ENCODE data around the gene TXK. TPM values are rescaled to one million over a fixed set of nuclear protein-coding genes. Genes with fewer than 3 reads are reported as not detected.

Gene TXK
- total RNA-seq, 4 donors from 2014 or later = 2.6 to 10.0 (median 6.8) TPM

DNA sequence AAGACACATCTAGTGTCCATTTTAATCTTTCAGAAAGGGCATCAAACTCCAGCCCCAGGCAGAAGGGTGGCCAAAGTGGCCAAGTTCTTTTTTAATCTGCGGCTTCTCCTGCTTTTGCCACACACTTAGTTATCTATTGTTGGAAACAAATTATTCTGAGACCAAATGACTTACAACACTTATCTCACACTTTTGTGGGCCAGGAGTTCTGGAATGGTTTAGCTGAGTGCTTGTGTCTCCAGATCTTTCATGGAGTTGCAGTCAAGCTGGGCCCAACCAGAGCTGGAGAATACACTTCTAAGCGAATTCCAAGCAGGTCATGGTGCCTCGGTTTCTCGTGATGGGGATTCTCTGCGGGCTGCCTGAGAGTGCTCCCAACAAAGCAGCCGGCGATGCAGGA lies 4.0 kb downstream of the TXK start:
- intact Hi-C loops (cut with DNase I; ENCODE audit: low total_unique reads) = no loop called here
- H3K27ac ChIP-seq = peak overlapping the region in 1 of 4 donors; percentile 15

GRCh38 chr4:48129307-48130014 lies 4.6 kb downstream of the TXK start:
- no peaks in the 10 kb centered on the region for H3K9me3 ChIP-seq
- peak overlapping the region in 2 of 4 donors; percentile 15 to 18 for H3K27ac ChIP-seq
- peak; percentile 52 for DNase-seq
- WGBS, 2 donors (ENCODE audit: low coverage in 1 of 2) = 40 to 42% methylated on average over 9 of the region's 9 CpGs
- no peaks in the 10 kb centered on the region for H3K27me3 ChIP-seq
- TF ChIP-seq EP300 (IDR thresholded peaks at IDR 0.05; ENCODE audit: low read depth) = no peak
- TF ChIP-seq POLR2A (IDR thresholded peaks at IDR 0.05) = no peak
- TF ChIP-seq, protein P1, sequence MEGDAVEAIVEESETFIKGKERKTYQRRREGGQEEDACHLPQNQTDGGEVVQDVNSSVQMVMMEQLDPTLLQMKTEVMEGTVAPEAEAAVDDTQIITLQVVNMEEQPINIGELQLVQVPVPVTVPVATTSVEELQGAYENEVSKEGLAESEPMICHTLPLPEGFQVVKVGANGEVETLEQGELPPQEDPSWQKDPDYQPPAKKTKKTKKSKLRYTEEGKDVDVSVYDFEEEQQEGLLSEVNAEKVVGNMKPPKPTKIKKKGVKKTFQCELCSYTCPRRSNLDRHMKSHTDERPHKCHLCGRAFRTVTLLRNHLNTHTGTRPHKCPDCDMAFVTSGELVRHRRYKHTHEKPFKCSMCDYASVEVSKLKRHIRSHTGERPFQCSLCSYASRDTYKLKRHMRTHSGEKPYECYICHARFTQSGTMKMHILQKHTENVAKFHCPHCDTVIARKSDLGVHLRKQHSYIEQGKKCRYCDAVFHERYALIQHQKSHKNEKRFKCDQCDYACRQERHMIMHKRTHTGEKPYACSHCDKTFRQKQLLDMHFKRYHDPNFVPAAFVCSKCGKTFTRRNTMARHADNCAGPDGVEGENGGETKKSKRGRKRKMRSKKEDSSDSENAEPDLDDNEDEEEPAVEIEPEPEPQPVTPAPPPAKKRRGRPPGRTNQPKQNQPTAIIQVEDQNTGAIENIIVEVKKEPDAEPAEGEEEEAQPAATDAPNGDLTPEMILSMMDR (IDR thresholded peaks at IDR 0.05) = no peak
- no peak for TF ChIP-seq POLR2AphosphoS5 (IDR thresholded peaks at IDR 0.05)
- H3K4me1 ChIP-seq = peaks cover 0 to 26% (median 15%) of the 10 kb centered on the region in 4 donors
- in situ Hi-C loops (cut with MboI; ENCODE audit: low pct_ligation_motif_present in 1 of 4, low pct_unique_long_range_greater_than_20kb in 1 of 4, low sequenced_read_pairs in 3 of 4) (loop anchor here in 1 of 4 donors (10.0 kb wide), 1 partner anchor 165 kb away; no protein-coding TSS in a partner anchor), intact Hi-C loops (cut with DNase I; ENCODE audit: low total_unique reads) (no loop called here)
- no peak overlapping the region for H3K4me3 ChIP-seq
- no peaks in the 10 kb centered on the region for H3K36me3 ChIP-seq

More for the DNA sequence above, 4.0 kb downstream of the TXK start:
- TF ChIP-seq EP300 (IDR thresholded peaks at IDR 0.05; ENCODE audit: low read depth) (no peak), POLR2A (IDR thresholded peaks at IDR 0.05) (no peak), POLR2AphosphoS5 (IDR thresholded peaks at IDR 0.05) (no peak)
- TF ChIP-seq, protein P1 (IDR thresholded peaks at IDR 0.05) = no peak
- Histone ChIP-seq H3K36me3 (no peaks in the 10 kb centered on the region), H3K9me3 (no peaks in the 10 kb centered on the region), H3K27me3 (no peaks in the 10 kb centered on the region), H3K4me1 (peaks cover 0 to 26% (median 15%) of the 10 kb centered on the region in 4 donors), H3K4me3 (no peak overlapping the region)
- in situ Hi-C loops (cut with MboI; ENCODE audit: low pct_ligation_motif_present in 1 of 4, low pct_unique_long_range_greater_than_20kb in 1 of 4, low sequenced_read_pairs in 3 of 4) = loop anchor here in 1 of 4 donors (10.0 kb wide), 1 partner anchor 165 kb away; no protein-coding TSS in a partner anchor
- DNase-seq = no peak
- WGBS, 2 donors (ENCODE audit: low coverage in 1 of 2) = 97 to 100% methylated on average over 1 to 7 of the region's 7 CpGs

DNA sequence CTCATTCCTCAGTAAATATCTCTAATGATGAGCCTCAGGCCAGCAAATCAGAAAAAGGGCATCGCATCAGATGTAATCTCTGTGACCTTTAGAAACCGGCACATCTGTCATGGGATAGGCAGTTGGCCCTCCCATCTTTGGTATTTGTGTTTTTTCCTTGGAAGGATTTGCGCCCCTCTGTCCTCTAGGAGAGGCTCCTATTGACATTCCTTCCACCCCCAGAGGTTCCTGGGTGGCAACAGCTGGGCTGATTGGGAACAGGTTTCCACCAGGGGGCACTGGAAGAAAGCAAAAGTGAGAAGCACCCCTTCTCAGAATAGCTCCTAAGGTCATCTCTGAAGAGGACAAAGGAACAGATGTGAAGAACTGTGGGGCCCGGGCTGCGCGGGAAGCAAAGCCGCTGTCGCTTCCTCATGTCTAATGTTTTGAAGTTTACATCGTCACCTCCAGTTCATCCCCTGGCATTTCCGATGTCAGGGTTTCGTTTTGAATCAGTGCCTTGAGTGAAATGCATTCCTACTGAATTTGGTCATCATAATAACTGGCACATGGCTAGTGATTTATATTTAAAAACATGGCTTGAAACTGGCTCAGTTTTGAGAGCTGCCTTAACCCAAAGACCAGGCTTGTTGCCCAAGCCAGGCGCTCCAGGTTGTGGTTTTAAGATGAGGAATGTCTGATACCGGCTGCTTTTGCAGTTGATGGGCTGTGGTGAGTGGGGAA lies 6.2 kb downstream of the TXK start:
- Histone ChIP-seq H3K9me3 (no peaks in the 10 kb centered on the region), H3K36me3 (no peaks in the 10 kb centered on the region), H3K4me1 (peaks cover 0 to 26% (median 15%) of the 10 kb centered on the region in 4 donors), H3K27me3 (no peaks in the 10 kb centered on the region), H3K27ac (peak overlapping the region in 1 of 4 donors; percentile 18), H3K4me3 (peak overlapping the region in 1 of 4 donors; percentile 11)
- in situ Hi-C loops (cut with MboI; ENCODE audit: low pct_ligation_motif_present in 1 of 4, low pct_unique_long_range_greater_than_20kb in 1 of 4, low sequenced_read_pairs in 3 of 4) (no loop called here), intact Hi-C loops (cut with DNase I; ENCODE audit: low total_unique reads) (no loop called here)
- peak; percentile 63 for DNase-seq
- WGBS, 2 donors (ENCODE audit: low coverage in 1 of 2) = 29 to 59% methylated on average over 4 to 13 of the region's 13 CpGs
- TF ChIP-seq, protein P1 (IDR thresholded peaks at IDR 0.05) = peak; percentile 36 to 63 (median 45)
- no peak for TF ChIP-seq POLR2AphosphoS5 (IDR thresholded peaks at IDR 0.05)

DNA sequence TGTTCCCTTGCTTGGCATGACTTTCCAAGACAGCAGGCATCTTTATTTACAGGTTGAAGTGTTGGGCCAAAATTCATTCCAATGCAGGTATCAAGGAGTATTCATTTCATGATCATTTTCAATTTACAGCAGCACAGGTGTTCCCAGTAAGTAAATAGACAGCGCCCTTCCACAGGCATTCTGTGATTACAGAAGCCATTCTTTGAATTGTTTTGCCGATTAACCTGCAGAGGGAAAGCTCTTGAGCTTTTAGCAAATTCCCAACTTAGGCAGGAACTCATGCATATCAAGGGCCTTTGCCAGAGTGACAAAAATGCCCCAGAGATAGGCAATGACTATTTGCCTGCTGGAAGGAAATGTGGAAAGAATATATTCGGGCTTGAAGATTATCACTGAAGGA lies 6.8 kb downstream of the TXK start:
- intact Hi-C loops (cut with DNase I; ENCODE audit: low total_unique reads) (no loop called here), in situ Hi-C loops (cut with MboI; ENCODE audit: low pct_ligation_motif_present in 1 of 4, low pct_unique_long_range_greater_than_20kb in 1 of 4, low sequenced_read_pairs in 3 of 4) (no loop called here)
- no peaks in the 10 kb centered on the region for H3K36me3 ChIP-seq
- no peaks in the 10 kb centered on the region for H3K27me3 ChIP-seq
- 34 to 40% methylated on average over 3 of the region's 3 CpGs for WGBS, 2 donors (ENCODE audit: low coverage in 1 of 2)
- no peak overlapping the region for H3K27ac ChIP-seq
- H3K9me3 ChIP-seq = no peaks in the 10 kb centered on the region
- no peak for TF ChIP-seq POLR2AphosphoS5 (IDR thresholded peaks at IDR 0.05)
- H3K4me3 ChIP-seq = no peak overlapping the region
- peaks cover 0 to 26% (median 15%) of the 10 kb centered on the region in 4 donors for H3K4me1 ChIP-seq
- DNase-seq = no peak
